NCI-H526 (cell line): ENCODE measurements around the gene NDUFAB1.
"Not testable (repeated sequence)": the region's sequence is repeated elsewhere in the genome, so short reads cannot be mapped to it uniquely, and the experiment has no call there.

Source experiments
- DNase-seq, 2 experiments: peaks; one replicate each; lab custom pipeline; 2025; lab: John Stamatoyannopoulos, UW

NDUFAB1 gene

DNA sequence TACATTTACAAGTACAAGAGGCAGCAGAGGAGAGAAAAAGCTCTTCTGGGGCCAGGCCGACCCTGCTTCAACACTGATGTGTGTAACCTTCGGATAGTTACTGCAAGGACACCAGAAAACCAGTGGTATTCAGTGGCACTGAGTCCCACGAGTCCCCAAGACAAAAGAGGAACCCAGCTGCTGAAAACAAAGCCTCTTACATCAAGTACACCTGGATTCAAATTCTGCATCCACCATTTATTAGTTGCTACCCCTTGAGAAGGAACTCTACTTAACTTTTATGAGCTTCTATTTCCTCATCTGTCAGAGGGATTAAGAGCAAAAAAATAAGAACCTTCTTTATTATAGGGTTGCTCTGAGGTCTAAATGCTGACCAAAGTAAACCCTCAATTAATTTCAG lies 41.6 kb downstream of the NDUFAB1 start:
- DNase-seq = no peak

DNA sequence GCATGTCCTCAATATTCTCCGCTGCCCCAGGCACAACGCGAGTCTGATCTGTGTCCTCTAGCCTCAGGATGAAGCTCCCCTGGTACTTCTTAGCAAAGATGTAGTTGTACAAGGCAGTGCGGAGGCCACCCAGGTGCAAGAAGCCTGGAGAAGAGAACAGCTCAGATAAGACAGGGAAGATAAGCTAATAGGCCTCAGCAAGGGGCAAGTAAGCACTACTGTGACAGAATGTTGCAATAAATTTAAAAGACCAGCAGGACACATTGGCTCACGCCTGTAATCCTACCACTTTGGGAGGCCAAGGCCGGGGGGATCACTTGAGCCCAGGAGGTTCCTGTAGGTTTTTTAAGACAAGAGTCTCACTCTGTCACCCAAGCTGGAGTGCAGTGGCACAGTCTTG lies 44.0 kb downstream of the NDUFAB1 start:
- no peak for DNase-seq

DNA sequence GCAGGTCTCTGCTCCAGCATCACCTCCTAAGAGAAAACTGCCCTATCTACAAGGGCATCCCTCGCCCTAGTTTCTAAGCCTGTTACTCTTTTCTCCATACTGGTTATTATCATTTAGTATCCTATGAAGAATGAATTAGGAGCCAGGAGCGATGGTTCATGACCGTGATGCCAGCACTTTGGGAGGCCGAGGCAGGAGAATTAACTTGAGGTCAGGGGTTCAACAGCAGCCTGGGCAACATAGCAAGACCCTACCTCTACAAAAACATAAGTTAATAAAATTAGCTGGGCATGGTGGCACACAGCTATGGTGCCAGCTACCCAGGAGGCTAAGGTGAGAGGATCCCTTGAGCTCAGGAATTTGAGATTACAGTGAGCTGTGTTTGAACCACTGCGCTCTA lies 46.2 kb downstream of the NDUFAB1 start:
- no peak for DNase-seq

GRCh38 chr16:23544436-23544835 lies 51.7 kb downstream of the NDUFAB1 start:
- no peak for DNase-seq

GRCh38 chr16:23540817-23541178 lies 55.3 kb downstream of the NDUFAB1 start:
- DNase-seq = not testable (repeated sequence)

- DNase-seq = no peak
Measured at GRCh38 chr16:23539984-23540816, 55.9 kb downstream of the NDUFAB1 start.

GRCh38 chr16:23538919-23539278 lies 57.2 kb downstream of the NDUFAB1 start:
- no peak for DNase-seq

- no peak for DNase-seq
Measured at GRCh38 chr16:23537390-23537789, 58.7 kb downstream of the NDUFAB1 start.

GRCh38 chr16:23535901-23536300 lies 60.2 kb downstream of the NDUFAB1 start:
- no peak for DNase-seq

DNA sequence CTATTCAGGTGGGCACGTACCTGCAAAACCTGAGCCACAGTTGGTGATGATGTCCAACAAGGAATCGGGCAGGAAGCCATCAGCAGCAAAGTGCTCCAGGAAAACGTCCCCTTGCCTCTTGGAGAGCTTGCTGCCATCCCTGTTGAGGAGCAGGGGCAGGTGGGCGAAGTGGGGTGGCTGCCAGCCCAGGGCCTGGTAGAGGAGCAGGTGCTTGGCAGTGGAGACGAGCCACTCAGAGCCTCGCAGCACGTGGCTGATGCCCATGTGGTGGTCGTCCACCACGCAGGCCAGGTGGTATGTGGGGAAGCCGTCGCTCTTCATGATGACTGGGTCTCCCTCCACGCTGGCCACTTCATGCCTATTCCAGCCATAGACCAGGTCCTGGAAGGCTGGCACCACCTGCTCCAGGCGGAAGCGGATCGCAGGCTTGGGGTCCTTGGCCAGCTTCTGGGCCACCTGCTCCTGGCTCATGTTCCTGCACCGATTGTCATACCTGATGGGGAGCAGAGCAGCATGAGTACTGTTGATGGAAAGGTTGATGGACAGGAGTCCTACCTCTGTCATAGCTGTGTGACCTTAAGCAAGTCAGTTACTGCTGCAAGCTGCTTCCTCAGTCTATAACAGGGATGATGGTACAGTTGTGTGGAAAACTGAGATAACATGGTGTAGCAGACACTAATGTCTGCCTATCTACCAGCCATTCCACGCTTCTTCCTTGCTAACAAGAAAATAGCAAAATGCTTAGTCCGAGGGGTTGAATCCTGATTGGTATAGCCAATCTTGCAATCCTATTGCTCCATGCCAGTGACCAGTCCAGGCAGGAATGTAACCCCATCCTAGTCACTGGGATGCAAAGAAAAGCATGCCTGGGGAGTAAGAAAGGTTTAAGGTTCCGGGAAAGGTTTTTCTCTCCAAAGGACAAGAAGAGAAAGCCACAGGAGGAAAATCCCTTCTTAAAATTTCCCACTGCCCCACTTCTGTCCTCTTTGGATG lies 61.0 kb downstream of the NDUFAB1 start:
- no peak for DNase-seq

DNA sequence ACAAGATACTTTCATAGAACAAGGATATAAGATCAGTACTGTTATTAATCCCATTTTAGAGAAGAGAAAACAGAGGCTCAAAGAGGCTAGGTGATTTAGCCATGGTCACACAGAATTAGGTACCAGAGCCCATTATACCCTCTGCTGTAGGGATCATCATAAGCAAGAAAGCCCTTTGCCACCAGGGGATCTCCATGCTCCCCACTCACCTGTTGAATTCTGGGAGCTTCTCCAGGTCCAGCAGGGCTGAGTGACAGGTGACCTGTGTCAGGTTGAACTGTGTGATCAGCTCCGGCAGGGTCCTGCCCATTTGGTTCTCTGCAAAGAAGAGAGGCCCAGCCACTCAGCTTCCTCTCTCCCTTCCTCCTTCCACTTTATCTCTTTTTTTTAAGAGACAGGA lies 63.7 kb downstream of the NDUFAB1 start:
- DNase-seq = no peak
